ENCODE data around the gene CDK17. TPM values are rescaled to one million over a fixed set of nuclear protein-coding genes. Genes with fewer than 3 reads are reported as not detected.

CDK17 gene
- total and polyA plus RNA-seq, 11 donors: 6.7 to 31.7 (median 22.9) TPM

DNA sequence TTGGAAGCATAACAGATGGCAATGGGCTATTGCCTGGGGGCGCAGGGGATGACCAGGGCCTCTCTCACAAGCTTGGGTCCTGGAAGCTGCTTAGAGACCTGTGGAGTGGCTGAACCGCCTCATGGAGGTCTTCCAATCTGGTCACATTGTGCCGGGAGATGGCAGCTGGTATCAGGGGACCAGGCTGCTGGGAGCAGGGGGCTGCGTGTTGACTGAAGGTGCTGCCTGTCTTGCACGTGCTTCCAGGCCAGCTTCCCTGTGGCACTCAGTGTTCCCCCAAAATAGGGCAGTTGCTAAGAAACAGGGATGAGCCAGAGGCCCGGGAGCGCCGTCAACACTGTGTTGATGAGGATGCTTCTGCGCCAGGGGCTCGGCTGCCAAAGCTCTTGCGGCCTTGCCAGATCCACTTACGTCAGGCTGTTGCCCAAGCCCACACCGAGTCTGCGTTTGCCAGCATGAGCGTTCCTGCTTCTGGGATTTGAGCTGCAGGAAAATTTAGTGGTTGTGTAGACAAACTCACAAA lies 166.2 kb downstream of the CDK17 start:
- peaks cover 19 to 68% (median 63%) of the 10 kb centered on the region in 12 donors for H3K4me1 ChIP-seq
- DNase-seq: peak; percentile 90 to 96 (median 92)
- no peaks in the 10 kb centered on the region for H3K27me3 ChIP-seq
- intact Hi-C loops (cut with DNase I): loop anchor here in 2 of 10 donors (2.0 to 10.0 kb wide), 2 partner anchors 13 to 161 kb away; no protein-coding TSS in a partner anchor
- H3K27ac ChIP-seq: peak overlapping the region; percentile 52 to 90 (median 76)
- ATAC-seq: peak; percentile 87 to 91 (median 90)
- H3K36me3 ChIP-seq: peaks cover 0 to 17% (median 0%) of the 10 kb centered on the region in 9 donors
- WGBS, 4 donors: 24 to 29% (median 26%) methylated on average over 11 to 15 of the region's 15 CpGs
- H3K9me3 ChIP-seq: no peaks in the 10 kb centered on the region
- H3K4me3 ChIP-seq: no peak overlapping the region
- TF ChIP-seq POLR2A (IDR thresholded peaks at IDR 0.05): no peak
- TF ChIP-seq, protein P1, sequence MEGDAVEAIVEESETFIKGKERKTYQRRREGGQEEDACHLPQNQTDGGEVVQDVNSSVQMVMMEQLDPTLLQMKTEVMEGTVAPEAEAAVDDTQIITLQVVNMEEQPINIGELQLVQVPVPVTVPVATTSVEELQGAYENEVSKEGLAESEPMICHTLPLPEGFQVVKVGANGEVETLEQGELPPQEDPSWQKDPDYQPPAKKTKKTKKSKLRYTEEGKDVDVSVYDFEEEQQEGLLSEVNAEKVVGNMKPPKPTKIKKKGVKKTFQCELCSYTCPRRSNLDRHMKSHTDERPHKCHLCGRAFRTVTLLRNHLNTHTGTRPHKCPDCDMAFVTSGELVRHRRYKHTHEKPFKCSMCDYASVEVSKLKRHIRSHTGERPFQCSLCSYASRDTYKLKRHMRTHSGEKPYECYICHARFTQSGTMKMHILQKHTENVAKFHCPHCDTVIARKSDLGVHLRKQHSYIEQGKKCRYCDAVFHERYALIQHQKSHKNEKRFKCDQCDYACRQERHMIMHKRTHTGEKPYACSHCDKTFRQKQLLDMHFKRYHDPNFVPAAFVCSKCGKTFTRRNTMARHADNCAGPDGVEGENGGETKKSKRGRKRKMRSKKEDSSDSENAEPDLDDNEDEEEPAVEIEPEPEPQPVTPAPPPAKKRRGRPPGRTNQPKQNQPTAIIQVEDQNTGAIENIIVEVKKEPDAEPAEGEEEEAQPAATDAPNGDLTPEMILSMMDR (IDR thresholded peaks at IDR 0.05): no peak

GRCh38 chr12:96233168-96233567 lies 167.1 kb downstream of the CDK17 start:
- TF ChIP-seq, protein P1 (IDR thresholded peaks at IDR 0.05): no peak
- no peak for TF ChIP-seq POLR2A (IDR thresholded peaks at IDR 0.05)
- WGBS, 4 donors: 52 to 71% (median 65%) methylated on average over 7 of the region's 7 CpGs
- Histone ChIP-seq H3K4me3 (no peak overlapping the region), H3K27me3 (no peaks in the 10 kb centered on the region), H3K27ac (peak overlapping the region in 9 of 12 donors; percentile 4 to 90 (median 80)), H3K9me3 (no peaks in the 10 kb centered on the region), H3K36me3 (peaks cover 0 to 17% (median 0%) of the 10 kb centered on the region in 9 donors), H3K4me1 (peaks cover 13 to 61% (median 55%) of the 10 kb centered on the region in 12 donors)
- intact Hi-C loops (cut with DNase I): loop anchor here in 1 of 10 donors (10.0 kb wide), 1 partner anchor 162 kb away; no protein-coding TSS in a partner anchor
- DNase-seq (no peak), ATAC-seq (no peak)

- intact Hi-C loops (cut with DNase I): loop anchor here in 1 of 10 donors (10.0 kb wide), 1 partner anchor 164 kb away; no protein-coding TSS in a partner anchor
- H3K36me3 ChIP-seq: peaks cover 0 to 34% (median 12%) of the 10 kb centered on the region in 9 donors
- H3K27ac ChIP-seq: peak overlapping the region in 1 of 12 donors; percentile 90
- H3K27me3 ChIP-seq: no peaks in the 10 kb centered on the region
- no peaks in the 10 kb centered on the region for H3K9me3 ChIP-seq
- ATAC-seq (no peak), DNase-seq (no peak)
- no peak overlapping the region for H3K4me3 ChIP-seq
- TF ChIP-seq, protein P1 (IDR thresholded peaks at IDR 0.05): no peak
- TF ChIP-seq POLR2A (IDR thresholded peaks at IDR 0.05): no peak
- 85 to 91% (median 87%) methylated on average over 13 of the region's 13 CpGs for WGBS, 4 donors
- peaks cover 0 to 49% (median 37%) of the 10 kb centered on the region in 12 donors for H3K4me1 ChIP-seq
Observed at GRCh38 chr12:96230646-96231045, 169.6 kb downstream of the CDK17 start.

GRCh38 chr12:96228566-96229248 lies 171.5 kb downstream of the CDK17 start:
- Histone ChIP-seq H3K4me1 (peaks cover 0 to 49% (median 36%) of the 10 kb centered on the region in 12 donors), H3K4me3 (no peak overlapping the region), H3K27ac (peak overlapping the region in 1 of 12 donors; percentile 18), H3K36me3 (peaks cover 0 to 52% (median 17%) of the 10 kb centered on the region in 9 donors), H3K9me3 (no peaks in the 10 kb centered on the region), H3K27me3 (no peaks in the 10 kb centered on the region)
- ATAC-seq (no peak), DNase-seq (no peak)
- WGBS, 4 donors: 78 to 81% (median 80%) methylated on average over 12 of the region's 12 CpGs
- intact Hi-C loops (cut with DNase I): no loop called here
- TF ChIP-seq, protein P1 (IDR thresholded peaks at IDR 0.05): no peak
- TF ChIP-seq POLR2A (IDR thresholded peaks at IDR 0.05): no peak
